SK-N-SH (cell line): ENCODE results near the gene ARHGAP10. TPM values are rescaled to one million over a fixed set of nuclear protein-coding genes. Genes with fewer than 3 reads are reported as not detected.

Experiments
- CTCF ChIA-PET: fragments of 300-600, 350-600 bp; formaldehyde crosslinking; extraction: SDS; loops from one replicate; lab custom pipeline; 2021; lab: Yijun Ruan, JAX
- POLR2A ChIA-PET: fragments of 350-600 bp; sonication (Branson Sonifier 250); formaldehyde crosslinking; extraction: SDS; loops from one replicate; lab custom pipeline; 2020; ENCODE audit warnings: antibody characterized with exemption, inconsistent platforms; lab: Yijun Ruan, JAX
- DNase-seq: peaks from one replicate; pipeline ENCODE4 v3.0.0; 2012
- H2AFZ ChIP-seq: fragments of 200-600 bp; sonication (generic); 2 replicates; pipeline ENCODE4 v1.8.1; 2016; ENCODE audit warnings: antibody characterized with exemption, mild to moderate bottlenecking, low read depth
- H3F3A ChIP-seq: fragments of 200-600 bp; sonication (generic); replicated peaks from 2 replicates; pipeline ENCODE3; 2016; ENCODE audit warnings: antibody characterized with exemption, mild to moderate bottlenecking; ENCODE audit not compliant: insufficient read depth
- H3K27ac ChIP-seq, 2 experiments: fragments of 200-500 bp in 1 of 2; fragments of 200-600 bp in 1 of 2; sonication (Bioruptor generic) in 1 of 2; sonication (generic), shearing (Covaris generic) in 1 of 2; 2 replicates each; pipeline versions ENCODE4 v1.5.1 to v1.6.1; 2014 to 2016; ENCODE audit warnings: low read depth in 2 of 2, inconsistent platforms in 1 of 2, low read length in 1 of 2, mild to moderate bottlenecking in 1 of 2, mixed read lengths in 1 of 2
- H3K27me3 ChIP-seq: fragments of 200-600 bp; sonication (generic), shearing (Covaris generic); 2 replicates; pipeline ENCODE4 v1.6.1; 2016; ENCODE audit warnings: mixed run types; ENCODE audit not compliant: insufficient read depth
- H3K36me3 ChIP-seq, 2 experiments: fragments of 200-500 bp in 1 of 2; fragments of 200-600 bp in 1 of 2; sonication (Bioruptor generic) in 1 of 2; sonication (generic) in 1 of 2; replicated peaks in 1 of 2; 2 replicates each; pipeline versions ENCODE3 to v1.5.1; 2014 to 2016; ENCODE audit warnings: low read length in 1 of 2, mild to moderate bottlenecking in 1 of 2; ENCODE audit not compliant: insufficient read depth in 2 of 2, control insufficient read depth in 1 of 2
- H3K4me1 ChIP-seq, 2 experiments: fragments of 200-500 bp in 1 of 2; fragments of 200-600 bp in 1 of 2; sonication (Bioruptor generic) in 1 of 2; sonication (generic), shearing (Covaris generic) in 1 of 2; 2 replicates each; pipeline versions ENCODE4 v1.5.1 to v1.6.1; 2014 to 2016; ENCODE audit warnings: low read depth in 1 of 2, low read length in 1 of 2, mixed run types in 1 of 2; ENCODE audit not compliant: insufficient read depth in 2 of 2, control insufficient read depth in 1 of 2
- H3K4me2 ChIP-seq: fragments of 200-600 bp; sonication (generic), shearing (Covaris generic); 2 replicates; pipeline ENCODE4 v1.6.1; 2017; ENCODE audit warnings: mixed run types
- H3K4me3 ChIP-seq, 2 experiments: fragments of 200-500 bp in 1 of 2; fragments of 200-600 bp in 1 of 2; sonication (Bioruptor generic) in 1 of 2; sonication (generic), shearing (Covaris generic) in 1 of 2; 2 replicates each; pipeline versions ENCODE4 v1.5.1 to v1.8.1; 2014 to 2016; ENCODE audit warnings: low read depth in 2 of 2, inconsistent platforms in 1 of 2, low read length in 1 of 2, mild to moderate bottlenecking in 1 of 2, mixed read lengths in 1 of 2, moderate library complexity in 1 of 2
- H3K79me2 ChIP-seq: fragments of 200-600 bp; sonication (generic); 2 replicates; pipeline ENCODE4 v1.8.1; 2017; ENCODE audit warnings: mild to moderate bottlenecking; ENCODE audit not compliant: insufficient read depth
- H3K9ac ChIP-seq: fragments of 200-600 bp; sonication (generic); 2 replicates; pipeline ENCODE4 v1.6.1; 2017; ENCODE audit warnings: mixed run types
- H3K9me2 ChIP-seq: fragments of 200-600 bp; sonication (generic); 2 replicates; pipeline ENCODE4 v1.6.1; 2017; ENCODE audit warnings: mixed run types
- H3K9me3 ChIP-seq: fragments of 200-600 bp; sonication (generic); 2 replicates; pipeline ENCODE4 v1.6.1; 2017; ENCODE audit warnings: mixed run types, mild to moderate bottlenecking, moderate library complexity
- H4K20me1 ChIP-seq: fragments of 200-600 bp; sonication (generic); 2 replicates; pipeline ENCODE4 v1.6.1; 2017; ENCODE audit warnings: mild to moderate bottlenecking, mixed run types; ENCODE audit not compliant: insufficient read depth
- CHD2 ChIP-seq: fragments of 150-350 bp; IDR thresholded peaks from 2 replicates; pipeline ENCODE4 v1.6.1; 2018; ENCODE audit warnings: low read length; ENCODE audit not compliant: partially characterized antibody
- CTCF ChIP-seq: fragments of 200-600 bp; sonication (generic); IDR thresholded peaks from 2 replicates; pipeline ENCODE4 v1.6.1; 2017; ENCODE audit warnings: antibody characterized with exemption, mild to moderate bottlenecking, moderate library complexity
- ELF1 ChIP-seq: IDR thresholded peaks from 2 replicates; pipeline ENCODE4 v1.4.0; 2012
- EZH2phosphoT487 ChIP-seq: fragments of 200-600 bp; sonication (generic); IDR thresholded peaks from 2 replicates; pipeline ENCODE4 v1.6.1; 2017; ENCODE audit warnings: low read depth, mixed run types, mild to moderate bottlenecking, antibody characterized with exemption, moderate library complexity, borderline replicate concordance
- FOXM1 ChIP-seq: IDR thresholded peaks from 2 replicates; pipeline ENCODE4 v1.4.0; 2012; ENCODE audit warnings: low read depth, mild to moderate bottlenecking
- GATA2 ChIP-seq: sonication (generic); formaldehyde crosslinking; IDR thresholded peaks from 2 replicates; pipeline ENCODE4 v1.5.0; 2020; ENCODE audit warnings: mild to moderate bottlenecking, missing genetic modification reagents
- IRF3 ChIP-seq: fragments of 150-350 bp; IDR thresholded peaks from 2 replicates; pipeline ENCODE4 v1.6.1; 2016; ENCODE audit warnings: mild to moderate bottlenecking, low read depth, low read length
- JUND ChIP-seq: IDR thresholded peaks from 2 replicates; pipeline ENCODE4 v1.4.0; 2012
- MAX ChIP-seq: IDR thresholded peaks from 2 replicates; pipeline ENCODE4 v1.4.0; 2012; ENCODE audit warnings: low read depth
- MEF2A ChIP-seq: IDR thresholded peaks from 2 replicates; pipeline ENCODE4 v1.4.0; 2012; ENCODE audit warnings: low read depth, borderline replicate concordance
- NFIC ChIP-seq: IDR thresholded peaks from 2 replicates; pipeline ENCODE4 v1.4.0; 2012; ENCODE audit warnings: borderline replicate concordance
- NRF1 ChIP-seq: IDR thresholded peaks from 2 replicates; pipeline ENCODE4 v1.6.1; 2012; ENCODE audit warnings: low read depth, mild to moderate bottlenecking, low read length
- RAD21 ChIP-seq: IDR thresholded peaks from 2 replicates; pipeline ENCODE4 v1.6.1; 2012; ENCODE audit warnings: mild to moderate bottlenecking, low read length
- RFX5 ChIP-seq: IDR thresholded peaks from 2 replicates; pipeline ENCODE4 v1.6.1; 2012; ENCODE audit warnings: mild to moderate bottlenecking, improper control_type of control experiment, low read length
- TCF12 ChIP-seq: IDR thresholded peaks from 2 replicates; pipeline ENCODE4 v1.4.0; 2012
- USF1 ChIP-seq: IDR thresholded peaks from 2 replicates; pipeline ENCODE4 v1.4.0; 2012; ENCODE audit warnings: low read depth, borderline replicate concordance
- USF2 ChIP-seq: fragments of 150-350 bp; IDR thresholded peaks from 2 replicates; pipeline ENCODE4 v1.6.1; 2017; ENCODE audit warnings: antibody characterized with exemption, low read length, low read depth, borderline replicate concordance
- YY1 ChIP-seq: IDR thresholded peaks from 2 replicates; pipeline ENCODE4 v1.4.0; 2012; ENCODE audit warnings: low read depth, mild to moderate bottlenecking
- ZBTB33 ChIP-seq: IDR thresholded peaks from 2 replicates; pipeline ENCODE4 v1.4.0; 2012; ENCODE audit warnings: low read depth, borderline replicate concordance
- WGBS: methylation state at CpG from one replicate; pipeline ENCODE4 v1.1.6; 2017; ENCODE audit warnings: low lambda C conversion rate; 5-methylcytosine and 5-hydroxymethylcytosine counted together
- polyA plus RNA-seq, 3 experiments: library from polyadenylated mRNA; depleted of rRNA; stranded (reverse); fragments of >200 nt; gene quantifications; 2 replicates each; pipeline ENCODE4 v1.2.3, GENCODE V29; 2012

ARHGAP10 gene
- polyA plus RNA-seq, 1 of the 3 experiments (the other 2 are of a cell fraction): 15.1 TPM

- Histone ChIP-seq H3K4me2 (no peak overlapping the region), H3K27me3 (no peaks in the 10 kb centered on the region), H3K36me3 (peaks cover 16 to 34% of the 10 kb centered on the region in 2 experiments), H2AFZ (no peak overlapping the region), H4K20me1 (no peaks in the 10 kb centered on the region), H3K79me2 (no peaks in the 10 kb centered on the region), H3K4me1 (peaks cover 0 to 9% of the 10 kb centered on the region in 2 experiments; a peak in 2 of 4 replicates), H3K4me3 (no peak overlapping the region), H3K9me2 (no peaks in the 10 kb centered on the region), H3K9me3 (no peaks in the 10 kb centered on the region), H3K9ac (no peak overlapping the region), H3F3A (no peaks in the 10 kb centered on the region), H3K27ac (no peak overlapping the region)
- POLR2A ChIA-PET: interaction anchor here (0.6 kb wide), 1 partner anchor 681 kb away, joined by 3 read pairs; no protein-coding TSS in a partner anchor
- DNase-seq: no peak
- WGBS: 78% methylated on average over 3 of the region's 3 CpGs
- CTCF ChIA-PET: no interaction called here
- TF ChIP-seq EZH2phosphoT487 (no peak), NRF1 (no peak), NFIC (no peak), TCF12 (no peak), RAD21 (no peak), YY1 (no peak), USF1 (no peak), USF2 (no peak), CTCF (no peak), ZBTB33 (no peak), ELF1 (no peak), GATA2 (CRISPR knock-in tag) (no peak), MAX (no peak), JUND (no peak), RFX5 (no peak), IRF3 (no peak), CHD2 (no peak), MEF2A (no peak), FOXM1 (no peak)
Measured at GRCh38 chr4:147965056-147965455, 233.2 kb downstream of the ARHGAP10 start.
